H9 (cell line): ENCODE measurements around the gene CASQ1. TPM values are rescaled to one million over a fixed set of nuclear protein-coding genes. Genes with fewer than 3 reads are reported as not detected.

ENCODE experiments used
- DNase-seq: peaks from one replicate; pipeline ENCODE4 v3.0.0-alpha.2; 2017
- H2AFZ ChIP-seq: one replicate; pipeline ENCODE4 v1.6.1; 2013; ENCODE audit warnings: mild to moderate bottlenecking, low read length, control low read depth, moderate library complexity
- H2AK5ac ChIP-seq: 2 replicates; pipeline ENCODE4 v1.6.1; 2013; ENCODE audit warnings: low read length, control low read depth, mixed read lengths; ENCODE audit not compliant: insufficient read length
- H2BK120ac ChIP-seq: one replicate; pipeline ENCODE4 v1.6.1; 2013; ENCODE audit warnings: low read depth, mild to moderate bottlenecking, low read length, control low read depth, inconsistent platforms; ENCODE audit not compliant: poor library complexity, severe bottlenecking
- H2BK12ac ChIP-seq: 2 replicates; pipeline ENCODE4 v1.6.1; 2013; ENCODE audit warnings: low read length, control low read depth, mixed read lengths, low read depth; ENCODE audit not compliant: insufficient read length
- H2BK15ac ChIP-seq: 2 replicates; pipeline ENCODE4 v1.6.1; 2013; ENCODE audit warnings: low read depth, low read length, control low read depth
- H2BK20ac ChIP-seq: one replicate; pipeline ENCODE4 v1.6.1; 2013; ENCODE audit warnings: low read depth, mild to moderate bottlenecking, low read length, control low read depth, inconsistent platforms; ENCODE audit not compliant: poor library complexity, severe bottlenecking
- H2BK5ac ChIP-seq: 2 replicates; pipeline ENCODE4 v1.6.1; 2013; ENCODE audit warnings: low read length, control low read depth, mixed read lengths; ENCODE audit not compliant: insufficient read length
- H3K14ac ChIP-seq: 2 replicates; pipeline ENCODE4 v1.6.1; 2013; ENCODE audit warnings: low read length, control low read depth; ENCODE audit not compliant: insufficient read depth
- H3K18ac ChIP-seq: 2 replicates; pipeline ENCODE4 v1.6.1; 2013; ENCODE audit warnings: low read depth, mild to moderate bottlenecking, mixed read lengths, low read length, control low read depth; ENCODE audit not compliant: insufficient read length
- H3K23ac ChIP-seq: 2 replicates; pipeline ENCODE4 v1.6.1; 2013; ENCODE audit warnings: low read length, control low read depth, mixed read lengths, low read depth; ENCODE audit not compliant: insufficient read length
- H3K23me2 ChIP-seq: 2 replicates; pipeline ENCODE4 v1.6.1; 2013; ENCODE audit warnings: low read depth, mild to moderate bottlenecking, mixed read lengths, low read length, control low read depth; ENCODE audit not compliant: insufficient read length, poor library complexity, severe bottlenecking
- H3K27ac ChIP-seq: 2 replicates; pipeline ENCODE4 v1.5.1; 2013; ENCODE audit warnings: low read length, control low read depth, mixed read lengths, low read depth; ENCODE audit not compliant: insufficient read length
- H3K27me3 ChIP-seq: 2 replicates; pipeline ENCODE4 v1.6.1; 2013; ENCODE audit warnings: low read length, control low read depth, inconsistent platforms; ENCODE audit not compliant: insufficient read depth
- H3K4ac ChIP-seq: 2 replicates; pipeline ENCODE4 v1.6.1; 2013; ENCODE audit warnings: low read depth, mild to moderate bottlenecking, control low read depth, inconsistent platforms, low read length, moderate library complexity
- H3K4me1 ChIP-seq: 2 replicates; pipeline ENCODE4 v1.6.1; 2013; ENCODE audit warnings: low read length, control low read depth, inconsistent platforms; ENCODE audit not compliant: insufficient read depth
- H3K4me2 ChIP-seq: 2 replicates; pipeline ENCODE4 v1.6.1; 2013; ENCODE audit warnings: low read length, control low read depth, mixed read lengths; ENCODE audit not compliant: insufficient read length, insufficient read depth
- H3K56ac ChIP-seq: 2 replicates; pipeline ENCODE4 v1.6.1; 2013; ENCODE audit warnings: low read depth, mild to moderate bottlenecking, mixed read lengths, low read length, control low read depth; ENCODE audit not compliant: insufficient read length
- H3K79me1 ChIP-seq: 2 replicates; pipeline ENCODE4 v1.6.1; 2013; ENCODE audit warnings: low read depth, mild to moderate bottlenecking, moderate library complexity, low read length, control low read depth, inconsistent platforms; ENCODE audit not compliant: insufficient read depth, poor library complexity, severe bottlenecking
- H3K79me2 ChIP-seq: 2 replicates; pipeline ENCODE4 v1.6.1; 2013; ENCODE audit warnings: low read length, control low read depth, inconsistent platforms; ENCODE audit not compliant: insufficient read depth
- H3K9ac ChIP-seq: 2 replicates; pipeline ENCODE4 v1.6.1; 2013; ENCODE audit warnings: low read length, control low read depth, mixed read lengths; ENCODE audit not compliant: insufficient read length; ENCODE audit errors: extremely low read depth
- H3K9me3 ChIP-seq: one replicate; pipeline ENCODE4 v1.6.1; 2013; ENCODE audit warnings: low read depth, low read length, inconsistent platforms; ENCODE audit not compliant: control insufficient read depth
- H3T11ph ChIP-seq: one replicate; pipeline ENCODE4 v1.6.1; 2013; ENCODE audit warnings: mild to moderate bottlenecking, low read length, control low read depth, inconsistent platforms
- H4K20me1 ChIP-seq: one replicate; pipeline ENCODE4 v1.6.1; 2013; ENCODE audit not compliant: control insufficient read depth, insufficient read length, insufficient read depth
- H4K5ac ChIP-seq: 2 replicates; pipeline ENCODE4 v1.6.1; 2013; ENCODE audit warnings: low read depth, mild to moderate bottlenecking, mixed read lengths, low read length, control low read depth; ENCODE audit not compliant: insufficient read length
- H4K8ac ChIP-seq: replicated peaks from 2 replicates; pipeline ENCODE4 v1.6.1; 2013; ENCODE audit warnings: low read length, control low read depth, mixed read lengths, low read depth; ENCODE audit not compliant: insufficient read length
- H4K91ac ChIP-seq: 2 replicates; pipeline ENCODE4 v1.6.1; 2013; ENCODE audit warnings: low read depth, mild to moderate bottlenecking, moderate library complexity, mixed read lengths, low read length, control low read depth; ENCODE audit not compliant: insufficient read length
- H3K27ac Mint-ChIP-seq, 3 experiments: 2 replicates in 2 of 3; 3 replicates in 1 of 3; pipeline ENCODE4 v1.8.0; 2020 to 2021; ENCODE audit warnings: mixed read lengths in 3 of 3, mild to moderate bottlenecking in 1 of 3, moderate library complexity in 1 of 3
- H3K27me3 Mint-ChIP-seq: 2 replicates; pipeline ENCODE4 v1.8.0; 2021; ENCODE audit warnings: low read depth, mild to moderate bottlenecking, moderate library complexity, mixed read lengths
- H3K36me3 Mint-ChIP-seq, 3 experiments: 2 replicates in 2 of 3; 3 replicates in 1 of 3; pipeline ENCODE4 v1.8.0; 2020 to 2021; ENCODE audit warnings: low read depth in 3 of 3, mixed read lengths in 3 of 3; ENCODE audit not compliant: insufficient read depth in 1 of 3
- H3K4me1 Mint-ChIP-seq, 2 experiments: 2 replicates each; pipeline ENCODE4 v1.8.0; 2020; ENCODE audit warnings: mixed read lengths in 2 of 2
- H3K4me3 Mint-ChIP-seq, 2 experiments: 2 replicates in 1 of 2; 3 replicates in 1 of 2; pipeline ENCODE4 v1.8.0; 2020 to 2021; ENCODE audit warnings: mild to moderate bottlenecking in 2 of 2, mixed read lengths in 2 of 2, moderate library complexity in 1 of 2
- H3K9me3 Mint-ChIP-seq, 2 experiments: 2 replicates in 1 of 2; 3 replicates in 1 of 2; pipeline ENCODE4 v1.8.0; 2020; ENCODE audit warnings: mild to moderate bottlenecking in 2 of 2, mixed read lengths in 2 of 2, moderate library complexity in 1 of 2
- CTCF ChIP-seq: fragments of 200-600 bp; sonication (generic); conservative IDR thresholded peaks from 3 replicates; pipeline ENCODE4 v1.8.0; 2021; ENCODE audit warnings: antibody characterized with exemption, mild to moderate bottlenecking
- WGBS: extraction: QIAGEN DNeasy Blood & Tissue Kit; methylation state at CpG from one replicate; pipeline ENCODE4 v1.1.7; 2013; ENCODE audit warnings: missing lambda C conversion rate, low lambda C conversion rate, mixed read lengths; ENCODE audit not compliant: insufficient read length; ENCODE audit errors: extremely low coverage; 5-methylcytosine and 5-hydroxymethylcytosine counted together
- total RNA-seq: library from RNA; stranded (reverse); gene quantifications from 2 replicates; pipeline ENCODE4 v1.2.1, GENCODE V29; 2021

The CASQ1 gene
- total RNA-seq, 1 experiment from 2014 or later, result 0.55 TPM

- H3K56ac ChIP-seq, result no peak overlapping the region
- no peaks in the 10 kb centered on the region for H3K79me1 ChIP-seq
- Mint-ChIP-seq H3K4me3 (no peak overlapping the region), H3K27me3 (no peaks in the 10 kb centered on the region), H3K9me3 (no peaks in the 10 kb centered on the region), H3K4me1 (peaks cover 6 to 14% of the 10 kb centered on the region in 2 experiments), H3K27ac (no peak overlapping the region), H3K36me3 (0 out of 7 replicates have a peak, but pooled peaks cover 0 to 1% (median 0%) of the 10 kb centered on the region in 3 experiments)
- no peak overlapping the region for H3K18ac ChIP-seq
- H4K20me1 ChIP-seq, result no peaks in the 10 kb centered on the region
- H4K5ac ChIP-seq, result no peak overlapping the region
- no peak overlapping the region for H2AK5ac ChIP-seq
- H3K9ac ChIP-seq, result no peak overlapping the region
- no peak overlapping the region for H2BK15ac ChIP-seq
- no peak overlapping the region for H4K91ac ChIP-seq
- no peak overlapping the region for H3K27ac ChIP-seq
- H3K4me1 ChIP-seq, result peaks cover 8% of the 10 kb centered on the region; the same call in 1 of the 2 replicates
- no CpG with 5 or more reads among the region's 4 CpGs for WGBS
- H3K14ac ChIP-seq, result no peak overlapping the region
- no peak for DNase-seq
- H3T11ph ChIP-seq, result no peak overlapping the region
- H4K8ac ChIP-seq, result no peak overlapping the region
- no peak for TF ChIP-seq CTCF
- H2BK120ac ChIP-seq, result no peak overlapping the region
- H3K4me2 ChIP-seq, result no peak overlapping the region
- H3K9me3 ChIP-seq, result no peaks in the 10 kb centered on the region
- no peak overlapping the region for H3K4ac ChIP-seq
- no peaks in the 10 kb centered on the region for H3K27me3 ChIP-seq
- no peak overlapping the region for H3K23ac ChIP-seq
- H3K79me2 ChIP-seq, result no peaks in the 10 kb centered on the region
- peaks cover 4% of the 10 kb centered on the region for H3K23me2 ChIP-seq
- no peak overlapping the region for H2BK20ac ChIP-seq
- H2BK12ac ChIP-seq, result no peak overlapping the region
- H2BK5ac ChIP-seq, result no peak overlapping the region
- H2AFZ ChIP-seq, result no peak overlapping the region
Measured at GRCh38 chr1:160200786-160201185, 10.4 kb downstream of the CASQ1 start.
